GM12864 (cell line): ENCODE measurements around the gene GFOD1.

Experiments
- DNase-seq: peaks from one replicate; pipeline ENCODE4 v3.0.0-alpha.2; 2011; ENCODE audit warnings: low read depth
- H3K4me3 ChIP-seq: 2 replicates; pipeline ENCODE4 v1.5.1; 2011; ENCODE audit warnings: mild to moderate bottlenecking, low read depth, low read length, control low read depth
- TF ChIP-seq, protein P1 (sequence below): IDR thresholded peaks from 2 replicates; pipeline ENCODE4 v1.5.1; 2011; ENCODE audit warnings: low read depth, mild to moderate bottlenecking, moderate library complexity, low read length, control low read depth, inconsistent platforms; ENCODE audit errors: missing control alignments

GFOD1 gene

DNA sequence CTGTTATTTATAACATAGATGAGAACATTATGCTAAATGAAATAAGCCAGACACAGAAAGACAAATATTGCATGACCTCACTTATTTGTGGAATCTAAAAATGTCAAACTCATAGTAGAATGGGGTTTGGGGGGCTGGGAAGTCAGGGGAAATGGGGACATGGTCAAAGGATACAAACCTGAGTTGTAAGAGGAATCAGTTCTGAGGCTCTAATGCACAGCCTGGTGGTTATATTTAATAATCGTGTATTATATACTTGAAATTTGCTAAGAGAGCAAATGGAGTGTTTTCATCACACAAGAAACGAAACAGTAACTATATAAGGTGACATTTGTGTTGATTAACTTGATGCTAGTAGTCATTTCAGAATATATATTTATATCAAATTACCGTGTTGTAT, 40.8 kb upstream of the GFOD1 start:
- DNase-seq: no peak
- TF ChIP-seq, protein P1, sequence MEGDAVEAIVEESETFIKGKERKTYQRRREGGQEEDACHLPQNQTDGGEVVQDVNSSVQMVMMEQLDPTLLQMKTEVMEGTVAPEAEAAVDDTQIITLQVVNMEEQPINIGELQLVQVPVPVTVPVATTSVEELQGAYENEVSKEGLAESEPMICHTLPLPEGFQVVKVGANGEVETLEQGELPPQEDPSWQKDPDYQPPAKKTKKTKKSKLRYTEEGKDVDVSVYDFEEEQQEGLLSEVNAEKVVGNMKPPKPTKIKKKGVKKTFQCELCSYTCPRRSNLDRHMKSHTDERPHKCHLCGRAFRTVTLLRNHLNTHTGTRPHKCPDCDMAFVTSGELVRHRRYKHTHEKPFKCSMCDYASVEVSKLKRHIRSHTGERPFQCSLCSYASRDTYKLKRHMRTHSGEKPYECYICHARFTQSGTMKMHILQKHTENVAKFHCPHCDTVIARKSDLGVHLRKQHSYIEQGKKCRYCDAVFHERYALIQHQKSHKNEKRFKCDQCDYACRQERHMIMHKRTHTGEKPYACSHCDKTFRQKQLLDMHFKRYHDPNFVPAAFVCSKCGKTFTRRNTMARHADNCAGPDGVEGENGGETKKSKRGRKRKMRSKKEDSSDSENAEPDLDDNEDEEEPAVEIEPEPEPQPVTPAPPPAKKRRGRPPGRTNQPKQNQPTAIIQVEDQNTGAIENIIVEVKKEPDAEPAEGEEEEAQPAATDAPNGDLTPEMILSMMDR: no peak
- H3K4me3 ChIP-seq: no peak overlapping the region

DNA sequence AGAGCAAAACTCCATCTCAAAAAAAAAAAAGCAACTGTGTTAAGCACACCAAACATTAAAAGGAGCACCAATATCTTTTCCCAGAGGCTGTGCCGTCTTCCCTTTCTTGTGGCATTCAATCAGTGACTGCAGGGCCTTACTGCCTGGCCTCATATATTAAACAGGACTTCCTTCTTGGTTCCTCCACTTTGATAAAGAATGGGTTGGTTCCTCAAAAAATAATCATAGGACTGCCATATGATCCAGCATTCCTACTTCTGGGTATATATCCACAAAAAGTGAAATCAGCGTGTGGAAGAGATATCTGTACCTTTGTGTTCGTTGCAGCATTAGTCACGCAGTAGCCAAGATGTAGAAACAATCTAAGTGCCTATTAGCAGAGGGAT, 40.3 kb upstream of the GFOD1 start:
- no peak for DNase-seq
- TF ChIP-seq, protein P1: no peak
- no peak overlapping the region for H3K4me3 ChIP-seq

- H3K4me3 ChIP-seq: no peak overlapping the region
- peak; percentile 70 for DNase-seq
- TF ChIP-seq, protein P1: no peak
These were observed 39.6 kb upstream of the GFOD1 start for GRCh38 chr6:13526727-13527670.

DNA sequence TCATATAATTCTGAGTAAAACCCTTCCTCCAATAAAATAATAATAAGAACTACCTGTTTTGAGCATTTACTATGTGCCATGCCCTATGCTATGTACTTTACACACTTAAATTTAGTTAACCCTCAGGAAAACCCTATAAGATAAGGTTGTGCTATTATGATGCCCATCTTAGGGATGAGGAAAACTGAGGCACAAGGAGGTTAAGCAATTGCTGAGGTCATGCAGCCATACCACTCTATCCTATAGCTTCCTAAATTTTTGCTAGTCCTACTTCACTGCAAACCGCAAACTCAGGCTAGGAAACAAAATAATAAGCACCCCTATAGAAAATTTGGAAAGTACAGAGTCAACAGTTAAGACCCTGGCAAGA, 38.9 kb upstream of the GFOD1 start:
- no peak for DNase-seq
- TF ChIP-seq, protein P1: no peak
- H3K4me3 ChIP-seq: no peak overlapping the region

GRCh38 chr6:13524801-13525508, 37.6 kb upstream of the GFOD1 start:
- TF ChIP-seq, protein P1: no peak
- DNase-seq: no peak
- H3K4me3 ChIP-seq: no peak overlapping the region

GRCh38 chr6:13523826-13524622, 36.6 kb upstream of the GFOD1 start:
- TF ChIP-seq, protein P1: no peak
- no peak overlapping the region for H3K4me3 ChIP-seq
- DNase-seq: no peak
